Neural cell (in vitro differentiated cells): ENCODE measurements around the gene USP48. TPM values are rescaled to one million over a fixed set of nuclear protein-coding genes. Genes with fewer than 3 reads are reported as not detected.

Experiments
- H2AFZ ChIP-seq: fragments of 200-600, 300-800 bp; sonication (generic), shearing (Covaris generic); 2 replicates; pipeline ENCODE4 v1.6.0; 2014; ENCODE audit warnings: low read depth, mild to moderate bottlenecking, antibody characterized with exemption, low read length, moderate library complexity
- H3F3A ChIP-seq: fragments of 200-600 bp; shearing (Covaris generic); 2 replicates; pipeline ENCODE4 v1.6.1; 2016; ENCODE audit warnings: mild to moderate bottlenecking, moderate library complexity, mixed read lengths, antibody characterized with exemption, low read length; ENCODE audit not compliant: insufficient read depth, poor library complexity, severe bottlenecking
- H3K27ac ChIP-seq: fragments of 200-600, 300-800 bp; sonication (generic), shearing (Covaris generic); 2 replicates; pipeline ENCODE4 v1.5.1; 2014; ENCODE audit warnings: mild to moderate bottlenecking, low read length, moderate library complexity
- H3K27me3 ChIP-seq: fragments of 300-800, 200-600 bp; sonication (generic), shearing (Covaris generic); 2 replicates; pipeline ENCODE4 v1.6.0; 2014; ENCODE audit warnings: mild to moderate bottlenecking, low read depth, low read length, moderate library complexity; ENCODE audit not compliant: insufficient read depth
- H3K36me3 ChIP-seq: fragments of 300-800, 200-600 bp; sonication (generic), shearing (Covaris generic); 2 replicates; pipeline ENCODE4 v1.5.1; 2014; ENCODE audit warnings: mild to moderate bottlenecking, antibody characterized with exemption, low read length, moderate library complexity; ENCODE audit not compliant: insufficient read depth
- H3K4me2 ChIP-seq: fragments of 300-800, 200-600 bp; sonication (generic), shearing (Covaris generic); 2 replicates; pipeline ENCODE4 v1.6.0; 2014; ENCODE audit warnings: mild to moderate bottlenecking, low read length
- H3K4me3 ChIP-seq: fragments of 300-800, 200-600 bp; sonication (generic), shearing (Covaris generic); 2 replicates; pipeline ENCODE4 v1.5.1; 2014; ENCODE audit warnings: mild to moderate bottlenecking, low read length, moderate library complexity
- H3K79me2 ChIP-seq: fragments of 200-600 bp; shearing (Covaris generic); replicated peaks from 2 replicates; pipeline ENCODE4 v1.6.0; 2014; ENCODE audit warnings: mild to moderate bottlenecking, low read length, moderate library complexity; ENCODE audit not compliant: insufficient read depth
- H3K9ac ChIP-seq: fragments of 300-800, 200-600 bp; sonication (generic), shearing (Covaris generic); 2 replicates; pipeline ENCODE4 v1.6.1; 2016; ENCODE audit warnings: mild to moderate bottlenecking, low read length, mixed read lengths
- H3K9me2 ChIP-seq: fragments of 200-600 bp; shearing (Covaris generic); 2 replicates; pipeline ENCODE4 v1.6.1; 2016; ENCODE audit warnings: mild to moderate bottlenecking, low read length, mixed read lengths; ENCODE audit not compliant: insufficient read depth
- H3K9me3 ChIP-seq: fragments of 200-600, 300-800 bp; sonication (generic), shearing (Covaris generic); 2 replicates; pipeline ENCODE4 v1.6.1; 2016; ENCODE audit warnings: mild to moderate bottlenecking, mixed run types, low read length, moderate library complexity, mixed read lengths
- H4K20me1 ChIP-seq: fragments of 200-600 bp; shearing (Covaris generic); 2 replicates; pipeline ENCODE4 v1.6.1; 2016; ENCODE audit warnings: mild to moderate bottlenecking, mixed run types; ENCODE audit not compliant: insufficient read depth
- CTCF ChIP-seq: fragments of 450-650 bp; IDR thresholded peaks from 2 replicates; pipeline ENCODE4 v1.5.1; 2014; ENCODE audit warnings: antibody characterized with exemption, mild to moderate bottlenecking, moderate library complexity; ENCODE audit not compliant: poor library complexity, severe bottlenecking
- EP300 ChIP-seq: fragments of 450-650 bp; conservative IDR thresholded peaks from 2 replicates; pipeline ENCODE4 v1.6.1; 2014; ENCODE audit warnings: antibody characterized with exemption, mild to moderate bottlenecking, moderate library complexity; ENCODE audit not compliant: poor library complexity, severe bottlenecking
- EZH2 ChIP-seq: fragments of 200-600, 300-800 bp; shearing (Covaris generic), sonication (generic); IDR thresholded peaks from 2 replicates; pipeline ENCODE4 v1.6.1; 2014; ENCODE audit warnings: antibody characterized with exemption, low read length, borderline replicate concordance, mild to moderate bottlenecking; ENCODE audit not compliant: insufficient read depth, poor library complexity, severe bottlenecking
- MXI1 ChIP-seq: fragments of 450-650 bp; conservative IDR thresholded peaks from 2 replicates; pipeline ENCODE4 v1.6.1; 2014; ENCODE audit warnings: antibody characterized with exemption, mild to moderate bottlenecking; ENCODE audit not compliant: poor library complexity, severe bottlenecking
- POLR2AphosphoS5 ChIP-seq: IDR thresholded peaks from 2 replicates; pipeline ENCODE4 v1.6.1; 2012
- RAD21 ChIP-seq: fragments of 450-650 bp; conservative IDR thresholded peaks from 2 replicates; pipeline ENCODE4 v1.6.1; 2014; ENCODE audit warnings: antibody characterized with exemption, mild to moderate bottlenecking, moderate library complexity
- REST ChIP-seq: IDR thresholded peaks from 2 replicates; pipeline ENCODE4 v1.6.1; 2012; ENCODE audit warnings: borderline replicate concordance
- SMC3 ChIP-seq: fragments of 450-650 bp; conservative IDR thresholded peaks from 2 replicates; pipeline ENCODE4 v1.6.1; 2014; ENCODE audit warnings: antibody characterized with exemption, mild to moderate bottlenecking, moderate library complexity; ENCODE audit not compliant: poor library complexity
- TAF1 ChIP-seq: IDR thresholded peaks from 2 replicates; pipeline ENCODE4 v1.6.1; 2012; ENCODE audit warnings: low read depth
- polyA plus RNA-seq: library from polyadenylated mRNA; depleted of rRNA; stranded (reverse); fragments of >200 nt; gene quantifications from 2 replicates; pipeline ENCODE4 v1.2.3, GENCODE V29; 2014

Gene USP48
- polyA plus RNA-seq, 1 donor from 2014 or later = 67.2 TPM

GRCh38 chr1:21763236-21763635 is 19.7 kb downstream of the USP48 start:
- H2AFZ ChIP-seq = no peak overlapping the region
- no peaks in the 10 kb centered on the region for H3K27me3 ChIP-seq
- no peak overlapping the region for H3K27ac ChIP-seq
- H3K79me2 ChIP-seq = peaks cover 23% of the 10 kb centered on the region
- no peaks in the 10 kb centered on the region for H4K20me1 ChIP-seq
- no peaks in the 10 kb centered on the region for H3K9me2 ChIP-seq
- no peak overlapping the region for H3K9ac ChIP-seq
- TF ChIP-seq RAD21 = no peak
- TF ChIP-seq MXI1 = no peak
- TF ChIP-seq CTCF = no peak
- no peak for TF ChIP-seq SMC3
- TF ChIP-seq EP300 = no peak
- no peak for TF ChIP-seq REST
- TF ChIP-seq EZH2 = no peak
- TF ChIP-seq TAF1 = no peak
- no peak for TF ChIP-seq POLR2AphosphoS5
- no peak overlapping the region for H3K4me3 ChIP-seq
- H3F3A ChIP-seq = no peaks in the 10 kb centered on the region
- H3K36me3 ChIP-seq = no peaks in the 10 kb centered on the region
- no peaks in the 10 kb centered on the region for H3K9me3 ChIP-seq
- H3K4me2 ChIP-seq = no peak overlapping the region

GRCh38 chr1:21762022-21762404 is 20.9 kb downstream of the USP48 start:
- TF ChIP-seq REST = no peak
- no peak for TF ChIP-seq TAF1
- no peak for TF ChIP-seq CTCF
- no peak for TF ChIP-seq RAD21
- no peak for TF ChIP-seq EP300
- TF ChIP-seq MXI1 = no peak
- TF ChIP-seq EZH2 = no peak
- TF ChIP-seq SMC3 = no peak
- Histone ChIP-seq H3K36me3 (no peaks in the 10 kb centered on the region), H3K27me3 (no peaks in the 10 kb centered on the region), H3K79me2 (peaks cover 16% of the 10 kb centered on the region), H3K9ac (no peak overlapping the region), H3K9me3 (no peaks in the 10 kb centered on the region), H3K4me2 (no peak overlapping the region), H3F3A (no peaks in the 10 kb centered on the region), H4K20me1 (no peaks in the 10 kb centered on the region), H3K4me3 (no peak overlapping the region), H3K9me2 (no peaks in the 10 kb centered on the region), H3K27ac (no peak overlapping the region), H2AFZ (no peak overlapping the region)
